ENCODE measurements around the gene MUC3A. TPM values are rescaled to one million over a fixed set of nuclear protein-coding genes. Genes with fewer than 3 reads are reported as not detected.
"Not testable (repeated sequence)": the region's sequence is repeated elsewhere in the genome, so short reads cannot be mapped to it uniquely, and the experiment has no call there.

Gene MUC3A
- total RNA-seq, 2 donors from 2014 or later: not detected

- DNase-seq: no peak
- no peak overlapping the region for H3K4me3 Mint-ChIP-seq
- H3K27ac Mint-ChIP-seq: no peak overlapping the region
- peaks cover 58% of the 10 kb centered on the region for H3K27me3 Mint-ChIP-seq (ENCODE audit: low read depth)
- H3K4me1 Mint-ChIP-seq (ENCODE audit: low read depth): peaks cover 19% of the 10 kb centered on the region
- H3K9me3 Mint-ChIP-seq: no peaks in the 10 kb centered on the region
- ATAC-seq (replicated peaks in 1 of 2): no peak
- H3K36me3 Mint-ChIP-seq (ENCODE audit: insufficient read depth in 2 of 2): no peaks in the 10 kb centered on the region
Observed at GRCh38 chr7:100968031-100968430, 18.7 kb downstream of the MUC3A start.

GRCh38 chr7:100968650-100969049 lies 19.3 kb downstream of the MUC3A start:
- H3K4me3 Mint-ChIP-seq: no peak overlapping the region
- no peak for ATAC-seq (replicated peaks in 1 of 2)
- peaks cover 19% of the 10 kb centered on the region for H3K4me1 Mint-ChIP-seq (ENCODE audit: low read depth)

GRCh38 chr7:100969066-100969615 lies 19.8 kb downstream of the MUC3A start, which contains the start of gene MUC12:
Gene MUC12 (plus strand): TSS chr7:100969565. CDS start chr7:100969623, 58 bp downstream.
- Mint-ChIP-seq H3K36me3 (ENCODE audit: insufficient read depth in 2 of 2) (no peaks in the 10 kb centered on the region), H3K4me1 (ENCODE audit: low read depth) (peaks cover 19% of the 10 kb centered on the region), H3K9me3 (peaks cover 0 to 1% of the 10 kb centered on the region in 2 donors), H3K4me3 (no peak within 1 kb of the TSS), H3K27me3 (ENCODE audit: low read depth) (peaks cover 49% of the 10 kb centered on the region), H3K27ac (no peak within 1 kb of the TSS)
- ATAC-seq (replicated peaks in 1 of 2) (no peak), DNase-seq (no peak)

More at GRCh38 chr7:100968650-100969049, 19.3 kb downstream of the MUC3A start:
- H3K36me3 Mint-ChIP-seq (ENCODE audit: insufficient read depth in 2 of 2): no peaks in the 10 kb centered on the region
- no peak overlapping the region for H3K27ac Mint-ChIP-seq
- no peak for DNase-seq
- H3K9me3 Mint-ChIP-seq: no peaks in the 10 kb centered on the region
- H3K27me3 Mint-ChIP-seq (ENCODE audit: low read depth): peaks cover 53% of the 10 kb centered on the region

DNA sequence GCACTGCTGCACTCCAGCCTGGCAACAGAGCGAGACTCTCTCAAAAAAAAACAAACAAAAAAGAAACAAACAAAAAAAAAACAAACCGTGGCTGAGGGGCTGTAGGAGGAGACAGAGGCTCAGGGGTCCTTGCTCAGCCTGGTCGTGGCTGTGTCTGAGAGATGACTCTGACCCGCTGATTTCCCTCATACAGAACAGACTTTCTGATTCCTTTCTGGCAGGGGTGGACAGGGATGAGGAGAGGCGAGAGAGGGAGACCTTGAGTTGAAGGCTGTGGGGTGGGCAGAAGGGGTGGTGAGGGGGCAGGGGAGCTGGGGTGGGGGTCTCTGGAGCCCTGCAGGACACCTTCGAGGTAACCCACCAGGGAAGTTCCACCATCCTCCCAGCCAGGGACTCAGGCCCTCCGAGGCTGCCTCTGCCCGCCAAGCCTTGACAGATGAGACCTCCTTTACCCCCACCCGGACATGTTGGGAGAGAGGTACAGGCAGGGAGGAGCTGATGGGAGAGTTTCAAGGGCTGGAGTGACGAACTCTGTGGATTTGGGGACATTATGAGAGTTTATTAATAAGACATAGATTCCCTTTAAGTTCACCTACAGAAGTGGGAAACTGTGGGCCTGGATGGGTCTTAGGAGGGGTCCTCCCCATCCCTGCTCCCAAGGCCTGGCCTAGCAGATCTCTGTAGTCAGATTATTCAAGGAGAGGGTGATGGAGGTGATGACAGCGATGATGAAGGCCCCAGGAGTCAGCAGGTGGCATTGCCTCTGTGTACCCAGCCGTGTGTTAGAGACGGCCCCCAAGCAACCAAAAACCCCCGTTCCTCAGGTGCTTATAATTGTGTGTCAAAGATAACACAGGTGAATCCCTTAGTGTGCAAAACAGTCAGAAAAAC lies 22.0 kb downstream of the MUC3A start:
- Mint-ChIP-seq H3K27me3 (ENCODE audit: low read depth) (peaks cover 42% of the 10 kb centered on the region), H3K4me3 (no peak overlapping the region), H3K36me3 (ENCODE audit: insufficient read depth in 2 of 2) (no peaks in the 10 kb centered on the region), H3K4me1 (ENCODE audit: low read depth) (peaks cover 11% of the 10 kb centered on the region), H3K9me3 (peaks cover 0 to 2% of the 10 kb centered on the region in 2 donors), H3K27ac (no peak overlapping the region)
- ATAC-seq (replicated peaks in 1 of 2) (no peak), DNase-seq (no peak)

GRCh38 chr7:100972002-100972347 lies 22.6 kb downstream of the MUC3A start:
- H3K36me3 Mint-ChIP-seq (ENCODE audit: insufficient read depth in 2 of 2): no peaks in the 10 kb centered on the region
- H3K27ac Mint-ChIP-seq: no peak overlapping the region
- no peak overlapping the region for H3K4me3 Mint-ChIP-seq
- H3K27me3 Mint-ChIP-seq (ENCODE audit: low read depth): peaks cover 38% of the 10 kb centered on the region
- DNase-seq (no peak), ATAC-seq (replicated peaks in 1 of 2) (no peak)
- H3K4me1 Mint-ChIP-seq (ENCODE audit: low read depth): peaks cover 8% of the 10 kb centered on the region
- H3K9me3 Mint-ChIP-seq: peaks cover 0 to 2% of the 10 kb centered on the region in 2 donors

DNA sequence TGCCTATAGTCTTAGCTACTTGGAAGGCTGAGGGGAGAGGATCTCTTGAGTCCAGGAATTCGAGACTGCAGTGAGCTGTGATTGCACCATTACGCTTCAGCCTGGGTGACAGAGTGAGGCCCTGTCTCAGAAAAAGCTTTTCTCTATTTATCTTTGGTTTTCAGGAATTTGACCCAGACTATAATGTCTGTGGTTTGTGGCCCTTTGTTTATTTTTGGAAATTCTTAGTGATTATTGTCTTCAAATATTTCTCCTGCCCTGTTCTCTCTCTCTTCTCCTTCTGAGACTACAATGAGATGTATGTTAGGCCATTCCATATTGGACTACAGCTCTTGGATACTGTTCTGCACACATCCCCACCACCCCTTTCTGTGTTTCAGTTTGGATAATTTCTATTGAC lies 24.7 kb downstream of the MUC3A start:
- peaks cover 0 to 2% of the 10 kb centered on the region in 2 donors for H3K9me3 Mint-ChIP-seq
- H3K27ac Mint-ChIP-seq: no peak overlapping the region
- ATAC-seq (replicated peaks in 1 of 2): no peak
- H3K36me3 Mint-ChIP-seq (ENCODE audit: insufficient read depth in 2 of 2): no peaks in the 10 kb centered on the region
- no peak for DNase-seq
- no peaks in the 10 kb centered on the region for H3K4me1 Mint-ChIP-seq (ENCODE audit: low read depth)
- H3K4me3 Mint-ChIP-seq: no peak overlapping the region
- H3K27me3 Mint-ChIP-seq (ENCODE audit: low read depth): peaks cover 25% of the 10 kb centered on the region

- Mint-ChIP-seq H3K36me3 (ENCODE audit: insufficient read depth in 2 of 2) (no peaks in the 10 kb centered on the region), H3K27ac (no peak overlapping the region), H3K4me3 (no peak overlapping the region), H3K27me3 (ENCODE audit: low read depth) (peaks cover 17% of the 10 kb centered on the region), H3K4me1 (ENCODE audit: low read depth) (no peaks in the 10 kb centered on the region), H3K9me3 (peaks cover 0 to 2% of the 10 kb centered on the region in 2 donors)
- no peak for ATAC-seq (replicated peaks in 1 of 2)
- DNase-seq: no peak
Observed at GRCh38 chr7:100975371-100975821, 26.1 kb downstream of the MUC3A start.

DNA sequence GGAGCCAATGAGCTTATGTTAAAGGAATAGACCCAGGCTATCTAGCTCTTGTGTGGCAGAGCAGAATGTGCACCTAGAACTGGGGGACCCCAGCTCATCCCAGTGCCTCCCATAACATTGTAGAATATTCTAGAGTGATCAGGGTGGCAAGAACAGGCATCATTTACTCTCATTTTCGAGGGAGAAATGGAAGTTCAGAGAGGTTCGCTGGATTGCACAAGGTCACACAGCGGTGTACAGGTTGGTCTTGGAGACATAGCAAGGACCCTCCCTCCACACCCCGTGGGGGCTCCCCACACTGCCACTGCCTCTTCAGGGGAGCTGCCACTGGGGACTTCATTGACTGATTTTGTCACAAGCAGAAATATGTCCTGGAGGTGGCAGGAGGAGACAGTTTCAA lies 29.0 kb downstream of the MUC3A start:
- peaks cover 12% of the 10 kb centered on the region for H3K27me3 Mint-ChIP-seq (ENCODE audit: low read depth)
- DNase-seq (no peak), ATAC-seq (replicated peaks in 1 of 2) (no peak)
- no peaks in the 10 kb centered on the region for H3K36me3 Mint-ChIP-seq (ENCODE audit: insufficient read depth in 2 of 2)
- H3K4me1 Mint-ChIP-seq (ENCODE audit: low read depth): no peaks in the 10 kb centered on the region
- no peak overlapping the region for H3K27ac Mint-ChIP-seq
- H3K9me3 Mint-ChIP-seq: peaks cover 0 to 2% of the 10 kb centered on the region in 2 donors
- H3K4me3 Mint-ChIP-seq: no peak overlapping the region

DNA sequence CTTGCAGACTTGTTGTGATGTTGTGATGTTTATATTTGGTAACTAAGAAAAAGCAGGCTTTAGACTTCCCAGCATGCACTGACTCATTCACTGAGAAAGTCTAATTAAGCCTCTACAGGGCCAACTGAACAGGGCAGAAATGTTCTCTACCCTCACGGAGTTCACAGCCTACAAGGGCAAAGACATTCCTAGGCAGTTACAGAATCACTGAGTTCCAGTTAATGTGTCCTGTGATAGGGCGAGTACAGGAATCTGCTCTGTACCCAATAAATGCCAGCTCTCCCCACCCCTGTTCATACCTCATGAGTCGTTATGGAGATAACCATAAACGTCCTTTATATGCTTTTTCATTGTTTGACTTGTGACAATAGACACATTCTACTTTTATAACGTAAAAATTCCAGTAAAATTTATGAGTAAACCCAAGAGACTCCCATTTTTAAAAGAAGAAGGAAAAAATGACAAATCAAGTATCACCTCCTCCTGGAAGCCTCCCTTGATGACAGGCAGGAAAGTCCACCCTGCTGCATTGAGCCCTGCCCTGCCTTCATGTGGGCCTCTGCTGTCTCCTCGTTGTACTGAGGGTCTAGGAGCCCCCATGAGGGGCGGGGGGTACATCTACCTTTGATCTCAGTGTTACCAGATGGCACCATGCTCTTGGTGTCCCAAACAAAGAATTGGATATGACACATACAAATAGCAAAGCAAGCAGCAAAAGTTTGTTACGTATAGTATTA lies 34.3 kb downstream of the MUC3A start:
- Mint-ChIP-seq H3K9me3 (no peaks in the 10 kb centered on the region), H3K4me3 (no peak overlapping the region), H3K27me3 (ENCODE audit: low read depth) (peaks cover 12% of the 10 kb centered on the region), H3K36me3 (ENCODE audit: insufficient read depth in 2 of 2) (no peaks in the 10 kb centered on the region), H3K4me1 (ENCODE audit: low read depth) (no peaks in the 10 kb centered on the region), H3K27ac (no peak overlapping the region)
- ATAC-seq (replicated peaks in 1 of 2) (no peak), DNase-seq (no peak)

GRCh38 chr7:100984241-100984918 lies 35.0 kb downstream of the MUC3A start:
- H3K27ac Mint-ChIP-seq; H3K36me3 Mint-ChIP-seq (ENCODE audit: insufficient read depth in 2 of 2); H3K4me3 Mint-ChIP-seq; ATAC-seq (replicated peaks in 1 of 2); H3K4me1 Mint-ChIP-seq (ENCODE audit: low read depth); DNase-seq; H3K9me3 Mint-ChIP-seq: not testable (repeated sequence)
- peaks cover 12% of the 10 kb centered on the region for H3K27me3 Mint-ChIP-seq (ENCODE audit: low read depth)

GRCh38 chr7:100985033-100985797 lies 35.9 kb downstream of the MUC3A start:
- not testable (repeated sequence) for ATAC-seq (replicated peaks in 1 of 2); H3K4me1 Mint-ChIP-seq (ENCODE audit: low read depth); H3K4me3 Mint-ChIP-seq; H3K27ac Mint-ChIP-seq; H3K9me3 Mint-ChIP-seq; H3K36me3 Mint-ChIP-seq (ENCODE audit: insufficient read depth in 2 of 2); DNase-seq
- H3K27me3 Mint-ChIP-seq (ENCODE audit: low read depth): peaks cover 12% of the 10 kb centered on the region

DNA sequence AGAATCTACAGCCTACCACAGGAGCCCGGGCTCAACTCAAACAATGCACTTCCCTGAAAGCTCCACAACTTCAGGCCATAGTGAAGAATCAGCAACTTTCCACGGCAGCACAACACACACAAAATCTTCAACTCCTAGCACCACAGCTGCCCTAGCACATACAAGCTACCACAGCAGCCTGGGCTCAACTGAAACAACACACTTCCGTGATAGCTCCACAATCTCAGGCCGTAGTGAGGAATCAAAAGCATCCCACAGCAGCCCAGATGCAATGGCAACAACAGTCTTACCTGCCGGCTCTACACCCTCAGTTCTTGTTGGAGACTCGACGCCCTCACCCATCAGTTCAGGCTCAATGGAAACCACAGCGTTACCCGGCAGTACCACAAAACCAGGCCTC lies 42.3 kb downstream of the MUC3A start:
- DNase-seq (no peak), ATAC-seq (replicated peaks in 1 of 2) (no peak)
- Mint-ChIP-seq H3K27me3 (ENCODE audit: low read depth) (no peaks in the 10 kb centered on the region), H3K4me3 (no peak overlapping the region), H3K9me3 (no peaks in the 10 kb centered on the region), H3K27ac (no peak overlapping the region), H3K36me3 (ENCODE audit: insufficient read depth in 2 of 2) (no peaks in the 10 kb centered on the region), H3K4me1 (ENCODE audit: low read depth) (no peaks in the 10 kb centered on the region)
